RWPE2 (cell line): ENCODE results near the gene PBX3.

Source experiments
- ATAC-seq: fragments of 200-7000 bp; cut with Tn5 transposase; 3 replicates; pipeline ENCODE4 v1.9.1; 2021; ENCODE audit warnings: low read depth
- DNase-seq: peaks from one replicate; pipeline ENCODE4 v3.0.0-alpha.2; 2020; ENCODE audit warnings: low spot score
- H3K27ac ChIP-seq: fragments of 450-650 bp; 2 replicates; pipeline ENCODE4 v1.5.1; 2017; ENCODE audit warnings: mild to moderate bottlenecking; ENCODE audit not compliant: poor library complexity, severe bottlenecking
- H3K27me3 ChIP-seq: fragments of 250-450 bp; sonication (Bioruptor Pico); 2 replicates; pipeline ENCODE4 v1.5.1; 2021; ENCODE audit warnings: mild to moderate bottlenecking, moderate library complexity; ENCODE audit not compliant: insufficient read depth, poor library complexity, severe bottlenecking
- H3K36me3 ChIP-seq: fragments of 250-450 bp; sonication (Bioruptor Pico); 2 replicates; pipeline ENCODE4 v1.5.1; 2020; ENCODE audit warnings: low read depth, mild to moderate bottlenecking, moderate library complexity
- H3K4me1 ChIP-seq: fragments of 250-450 bp; sonication (Bioruptor Pico); 2 replicates; pipeline ENCODE4 v1.5.1; 2021; ENCODE audit warnings: mild to moderate bottlenecking, moderate library complexity; ENCODE audit not compliant: insufficient read depth, poor library complexity, severe bottlenecking
- H3K4me3 ChIP-seq: fragments of 250-450 bp; sonication (Bioruptor Pico); 2 replicates; pipeline ENCODE4 v1.5.1; 2021; ENCODE audit warnings: mild to moderate bottlenecking, moderate library complexity; ENCODE audit not compliant: severe bottlenecking
- H3K9me3 ChIP-seq: fragments of 250-450 bp; sonication (Bioruptor Pico); 2 replicates; pipeline ENCODE4 v1.5.1; 2021; ENCODE audit warnings: mild to moderate bottlenecking, moderate library complexity; ENCODE audit not compliant: severe bottlenecking
- TF ChIP-seq, protein P1 (sequence below): fragments of 450-650 bp; IDR thresholded peaks from one replicate; pipeline ENCODE4 v1.5.1; 2017; ENCODE audit warnings: mild to moderate bottlenecking, moderate library complexity; ENCODE audit not compliant: poor library complexity, severe bottlenecking

PBX3 gene

DNA sequence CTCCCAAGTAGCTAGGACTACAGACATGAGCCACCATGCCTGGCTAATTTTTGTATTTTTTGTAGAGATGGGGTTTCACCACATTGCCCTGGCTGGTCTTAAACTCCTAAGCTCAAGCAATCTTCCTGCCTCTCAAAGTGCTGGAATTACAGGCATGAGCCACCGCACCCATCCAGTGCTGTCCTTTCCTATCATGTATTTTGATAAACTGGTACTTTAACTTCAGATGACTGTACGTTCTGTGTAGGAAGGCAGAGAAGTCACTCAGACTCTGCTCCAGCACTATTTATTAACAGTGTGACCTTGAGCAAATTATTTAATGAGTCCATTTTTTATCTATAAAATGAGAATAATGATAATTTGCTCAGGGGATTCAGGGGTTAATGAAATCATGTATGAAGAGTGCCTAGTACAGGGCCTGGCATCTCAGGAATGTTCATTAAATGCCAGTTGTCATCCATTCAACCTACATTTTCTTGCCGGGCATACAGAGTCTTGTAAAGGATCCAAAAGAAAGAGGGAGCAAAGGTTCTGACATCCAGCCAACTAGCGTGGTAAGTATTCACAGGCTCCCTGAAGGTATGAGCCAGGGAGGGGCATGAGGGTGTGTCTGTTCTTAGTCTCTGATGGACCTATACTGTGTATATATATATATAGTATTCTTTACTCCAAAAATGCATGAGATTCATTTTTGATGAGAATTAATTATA, 201.9 kb downstream of the PBX3 start:
- H3K27ac ChIP-seq = no peak overlapping the region
- TF ChIP-seq, protein P1, sequence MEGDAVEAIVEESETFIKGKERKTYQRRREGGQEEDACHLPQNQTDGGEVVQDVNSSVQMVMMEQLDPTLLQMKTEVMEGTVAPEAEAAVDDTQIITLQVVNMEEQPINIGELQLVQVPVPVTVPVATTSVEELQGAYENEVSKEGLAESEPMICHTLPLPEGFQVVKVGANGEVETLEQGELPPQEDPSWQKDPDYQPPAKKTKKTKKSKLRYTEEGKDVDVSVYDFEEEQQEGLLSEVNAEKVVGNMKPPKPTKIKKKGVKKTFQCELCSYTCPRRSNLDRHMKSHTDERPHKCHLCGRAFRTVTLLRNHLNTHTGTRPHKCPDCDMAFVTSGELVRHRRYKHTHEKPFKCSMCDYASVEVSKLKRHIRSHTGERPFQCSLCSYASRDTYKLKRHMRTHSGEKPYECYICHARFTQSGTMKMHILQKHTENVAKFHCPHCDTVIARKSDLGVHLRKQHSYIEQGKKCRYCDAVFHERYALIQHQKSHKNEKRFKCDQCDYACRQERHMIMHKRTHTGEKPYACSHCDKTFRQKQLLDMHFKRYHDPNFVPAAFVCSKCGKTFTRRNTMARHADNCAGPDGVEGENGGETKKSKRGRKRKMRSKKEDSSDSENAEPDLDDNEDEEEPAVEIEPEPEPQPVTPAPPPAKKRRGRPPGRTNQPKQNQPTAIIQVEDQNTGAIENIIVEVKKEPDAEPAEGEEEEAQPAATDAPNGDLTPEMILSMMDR = no peak
- DNase-seq (no peak), ATAC-seq (peak; percentile 73; the same call in 2 of the 3 replicates)
- no peaks in the 10 kb centered on the region for H3K27me3 ChIP-seq
- H3K9me3 ChIP-seq = peaks cover 2% of the 10 kb centered on the region
- no peak overlapping the region for H3K4me3 ChIP-seq
- peaks cover 8% of the 10 kb centered on the region for H3K4me1 ChIP-seq
- H3K36me3 ChIP-seq = no peaks in the 10 kb centered on the region; the same call in 1 of the 2 replicates

GRCh38 chr9:125949703-125950460, 202.7 kb downstream of the PBX3 start:
- Histone ChIP-seq H3K9me3 (peaks cover 2% of the 10 kb centered on the region), H3K36me3 (no peaks in the 10 kb centered on the region; the same call in 1 of the 2 replicates), H3K4me1 (peaks cover 8% of the 10 kb centered on the region), H3K27ac (no peak overlapping the region), H3K27me3 (no peaks in the 10 kb centered on the region), H3K4me3 (no peak overlapping the region)
- DNase-seq (no peak), ATAC-seq (no peak)
- TF ChIP-seq, protein P1 = no peak

DNA sequence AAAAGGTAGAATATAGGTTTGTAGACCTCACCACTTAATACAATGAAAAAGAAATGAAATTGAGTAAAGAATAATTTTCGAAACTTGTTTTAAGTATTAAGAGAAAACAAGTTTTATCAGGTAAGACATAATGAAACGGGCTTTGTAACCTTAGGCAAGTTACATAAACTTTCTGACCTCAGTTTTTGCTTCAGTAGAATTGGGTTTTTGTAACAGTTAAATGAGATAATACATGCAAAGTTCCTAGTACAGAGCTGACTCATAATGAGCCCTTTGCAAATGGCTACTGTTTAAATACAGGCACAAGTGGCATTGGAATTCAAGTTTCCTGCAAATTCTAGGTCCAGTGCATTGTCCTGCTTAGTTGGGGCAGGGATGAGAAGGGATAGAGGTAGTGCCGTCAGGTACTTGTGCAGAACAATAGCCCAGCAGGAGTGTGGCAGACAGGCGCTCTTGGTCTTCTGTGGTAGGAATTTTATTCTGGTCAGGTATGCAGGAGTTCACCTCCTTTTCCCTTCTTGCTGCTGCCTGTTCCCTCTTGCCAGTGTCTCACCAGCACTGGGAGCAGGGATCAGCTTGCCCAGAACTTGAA, 203.8 kb downstream of the PBX3 start:
- H3K9me3 ChIP-seq = peaks cover 2% of the 10 kb centered on the region
- no peak overlapping the region for H3K4me3 ChIP-seq
- DNase-seq = no peak
- TF ChIP-seq, protein P1 = no peak
- H3K27ac ChIP-seq = no peak overlapping the region
- no peak for ATAC-seq
- no peaks in the 10 kb centered on the region for H3K27me3 ChIP-seq
- peaks cover 8% of the 10 kb centered on the region for H3K4me1 ChIP-seq
- no peaks in the 10 kb centered on the region; the same call in 1 of the 2 replicates for H3K36me3 ChIP-seq

GRCh38 chr9:125953314-125954019, 206.3 kb downstream of the PBX3 start:
- Histone ChIP-seq H3K9me3 (no peaks in the 10 kb centered on the region), H3K36me3 (no peaks in the 10 kb centered on the region; the same call in 1 of the 2 replicates), H3K27me3 (no peaks in the 10 kb centered on the region), H3K4me1 (peaks cover 8% of the 10 kb centered on the region), H3K4me3 (no peak overlapping the region), H3K27ac (no peak overlapping the region)
- DNase-seq (no peak), ATAC-seq (no peak)
- TF ChIP-seq, protein P1 = no peak
